Small intestine (tissue), 7 donors: Measurements from ENCODE around the gene ZBTB16. TPM values are rescaled to one million over a fixed set of nuclear protein-coding genes. Genes with fewer than 3 reads are reported as not detected.

ENCODE experiments used
- DNase-seq, 2 donors: peaks; one replicate each; pipeline versions ENCODE4 v3.0.0 to v3.0.0-alpha.2; 2013
- FAIRE-seq: peaks from 2 replicates; lab custom pipeline; 2012; peaks lifted over from hg19 to GRCh38; lab: Jason Lieb, UNC
- H3K27ac ChIP-seq, 3 donors: one replicate each; pipeline ENCODE4 v1.5.1; 2013; ENCODE audit warnings: low read length in 2 of 3, mild to moderate bottlenecking in 2 of 3, control low read depth in 1 of 3, inconsistent platforms in 1 of 3, low read depth in 1 of 3, moderate library complexity in 1 of 3
- H3K27me3 ChIP-seq, 3 donors: one replicate each; pipeline ENCODE4 v1.6.1; 2013; ENCODE audit warnings: low read length in 3 of 3, inconsistent platforms in 1 of 3; ENCODE audit not compliant: control insufficient read depth in 3 of 3, insufficient read depth in 3 of 3
- H3K36me3 ChIP-seq, 3 donors: one replicate each; pipeline ENCODE4 v1.6.1; 2013; ENCODE audit warnings: low read length in 3 of 3, inconsistent platforms in 1 of 3, low read depth in 1 of 3, mild to moderate bottlenecking in 1 of 3, moderate library complexity in 1 of 3; ENCODE audit not compliant: control insufficient read depth in 3 of 3, insufficient read depth in 2 of 3
- H3K4me1 ChIP-seq, 3 donors: one replicate each; pipeline ENCODE4 v1.6.1; 2013; ENCODE audit warnings: low read length in 2 of 3, inconsistent platforms in 1 of 3, low read depth in 1 of 3, mild to moderate bottlenecking in 1 of 3, moderate library complexity in 1 of 3; ENCODE audit not compliant: control insufficient read depth in 3 of 3, insufficient read depth in 2 of 3
- H3K4me3 ChIP-seq, 3 donors: one replicate each; pipeline ENCODE4 v1.5.1; 2013; ENCODE audit warnings: low read length in 3 of 3, control low read depth in 1 of 3, inconsistent platforms in 1 of 3, low read depth in 1 of 3, mild to moderate bottlenecking in 1 of 3, moderate library complexity in 1 of 3
- H3K9me3 ChIP-seq, 2 donors: one replicate each; pipeline ENCODE4 v1.6.1; 2013; ENCODE audit warnings: low read depth in 1 of 2, low read length in 1 of 2; ENCODE audit not compliant: control insufficient read depth in 2 of 2, insufficient read depth in 1 of 2
- WGBS, 3 donors: extraction: QIAGEN DNeasy Blood & Tissue Kit; methylation state at CpG; one replicate each; pipeline ENCODE4 v1.1.7; 2013; 5-methylcytosine and 5-hydroxymethylcytosine counted together
- polyA plus RNA-seq, 4 donors: library from polyadenylated mRNA; stranded (reverse) in 3 of 4; unstranded in 1 of 4; fragments of 200-250 nt in 3 of 4; fragments of 120-200 nt in 1 of 4; gene quantifications; one replicate each; pipeline versions ENCODE4 v1.2.1 to v1.2.3, GENCODE V29; 2013
- donor health status: healthy with polysubstance abuse.
- donor health status: control.
- donor health status: control.
- donor health status: Bipolar disorder and iron deficiency.
- donor health status: healthy.

The ZBTB16 gene
- polyA plus RNA-seq, 4 donors = 1.5 to 32.4 (median 17.4) TPM

- no peaks in the 10 kb centered on the region for H3K4me1 ChIP-seq
- FAIRE-seq (no peak), DNase-seq (no peak)
- H3K9me3 ChIP-seq = no peaks in the 10 kb centered on the region
- H3K4me3 ChIP-seq = no peak overlapping the region
- 83 to 92% (median 89%) methylated on average over 5 of the region's 5 CpGs for WGBS, 3 donors
- no peaks in the 10 kb centered on the region for H3K36me3 ChIP-seq
- H3K27ac ChIP-seq = no peak overlapping the region
- H3K27me3 ChIP-seq = peaks cover 0 to 4% (median 0%) of the 10 kb centered on the region in 3 donors
These were observed 39.9 kb upstream of the ZBTB16 start for GRCh38 chr11:114019574-114019973.

GRCh38 chr11:114025329-114025907 is 34.1 kb upstream of the ZBTB16 start:
- DNase-seq = no peak
- WGBS, 3 donors = 55 to 71% (median 61%) methylated on average over 3 of the region's 3 CpGs

GRCh38 chr11:114026355-114026754 is 33.2 kb upstream of the ZBTB16 start:
- no peak for DNase-seq

More at GRCh38 chr11:114025329-114025907, 34.1 kb upstream of the ZBTB16 start:
- Histone ChIP-seq H3K27ac (no peak overlapping the region), H3K9me3 (no peaks in the 10 kb centered on the region), H3K4me1 (no peaks in the 10 kb centered on the region), H3K36me3 (no peaks in the 10 kb centered on the region), H3K27me3 (peaks cover 0 to 6% (median 0%) of the 10 kb centered on the region in 3 donors), H3K4me3 (no peak overlapping the region)
- FAIRE-seq = no peak

GRCh38 chr11:114027391-114027790 is 32.1 kb upstream of the ZBTB16 start:
- no peaks in the 10 kb centered on the region for H3K4me1 ChIP-seq
- no peak overlapping the region for H3K4me3 ChIP-seq
- H3K27me3 ChIP-seq = peaks cover 0 to 6% (median 0%) of the 10 kb centered on the region in 3 donors
- DNase-seq = no peak
- H3K36me3 ChIP-seq = no peaks in the 10 kb centered on the region
- no peak for FAIRE-seq
- no peaks in the 10 kb centered on the region for H3K9me3 ChIP-seq
- WGBS, 3 donors = 63 to 80% (median 73%) methylated on average over 11 of the region's 11 CpGs
- no peak overlapping the region for H3K27ac ChIP-seq

More at GRCh38 chr11:114026355-114026754, 33.2 kb upstream of the ZBTB16 start:
- Histone ChIP-seq H3K27ac (no peak overlapping the region), H3K9me3 (no peaks in the 10 kb centered on the region), H3K4me1 (no peaks in the 10 kb centered on the region), H3K36me3 (no peaks in the 10 kb centered on the region), H3K27me3 (peaks cover 0 to 6% (median 0%) of the 10 kb centered on the region in 3 donors), H3K4me3 (no peak overlapping the region)
- WGBS, 3 donors = 32 to 67% (median 46%) methylated on average over 1 of the region's 1 CpG
- no peak for FAIRE-seq

GRCh38 chr11:114027926-114028325 is 31.6 kb upstream of the ZBTB16 start:
- peaks cover 0 to 6% (median 0%) of the 10 kb centered on the region in 3 donors for H3K27me3 ChIP-seq
- no peak overlapping the region for H3K27ac ChIP-seq

GRCh38 chr11:114031246-114031966 is 28.1 kb upstream of the ZBTB16 start:
- Histone ChIP-seq H3K27me3 (peaks cover 0 to 6% (median 0%) of the 10 kb centered on the region in 3 donors), H3K4me1 (peaks cover 0 to 3% (median 0%) of the 10 kb centered on the region in 3 donors), H3K27ac (no peak overlapping the region), H3K36me3 (no peaks in the 10 kb centered on the region), H3K9me3 (no peaks in the 10 kb centered on the region), H3K4me3 (no peak overlapping the region)
- WGBS, 3 donors = 83 to 91% (median 85%) methylated on average over 18 of the region's 18 CpGs
- FAIRE-seq (no peak), DNase-seq (no peak)

More at GRCh38 chr11:114027926-114028325, 31.6 kb upstream of the ZBTB16 start:
- Histone ChIP-seq H3K36me3 (no peaks in the 10 kb centered on the region), H3K9me3 (no peaks in the 10 kb centered on the region), H3K4me3 (no peak overlapping the region), H3K4me1 (no peaks in the 10 kb centered on the region)
- DNase-seq (no peak), FAIRE-seq (no peak)
- 38 to 48% (median 44%) methylated on average over 4 of the region's 4 CpGs for WGBS, 3 donors

- Histone ChIP-seq H3K4me3 (no peak overlapping the region), H3K4me1 (peaks cover 0 to 3% (median 0%) of the 10 kb centered on the region in 3 donors), H3K36me3 (no peaks in the 10 kb centered on the region), H3K27ac (no peak overlapping the region), H3K9me3 (no peaks in the 10 kb centered on the region), H3K27me3 (peaks cover 0 to 6% (median 0%) of the 10 kb centered on the region in 3 donors)
- DNase-seq (no peak), FAIRE-seq (no peak)
- WGBS, 3 donors = 84 to 88% (median 84%) methylated on average over 5 of the region's 5 CpGs
These were observed 27.6 kb upstream of the ZBTB16 start for GRCh38 chr11:114031967-114032320.

- WGBS, 3 donors = 87 to 93% (median 89%) methylated on average over 5 of the region's 5 CpGs
- Histone ChIP-seq H3K27me3 (peaks cover 0 to 5% (median 0%) of the 10 kb centered on the region in 3 donors), H3K4me1 (peaks cover 0 to 3% (median 0%) of the 10 kb centered on the region in 3 donors), H3K4me3 (no peak overlapping the region), H3K27ac (no peak overlapping the region), H3K36me3 (no peaks in the 10 kb centered on the region), H3K9me3 (no peaks in the 10 kb centered on the region)
- DNase-seq (no peak), FAIRE-seq (no peak)
These were observed 26.4 kb upstream of the ZBTB16 start for GRCh38 chr11:114033066-114033465.
